ENCODE data around the gene STK38L.

The STK38L gene

GRCh38 chr12:27243804-27244688 is at the start of gene STK38L:
TSS of gene STK38L (plus strand) at chr12:27244286. CDS start at chr12:27297721, 53,435 bp downstream.
- peak; percentile 99 for DNase-seq

GRCh38 chr12:27194644-27195043 is 49.4 kb upstream of the STK38L start:
- DNase-seq: no peak

GRCh38 chr12:27198036-27198435 is 46.0 kb upstream of the STK38L start:
- DNase-seq: no peak

GRCh38 chr12:27199638-27200300 is 44.3 kb upstream of the STK38L start:
- peak; percentile 9 for DNase-seq

- no peak for DNase-seq
These were observed 42.9 kb upstream of the STK38L start for GRCh38 chr12:27201169-27201568.

- no peak for DNase-seq
These were observed 37.1 kb upstream of the STK38L start for GRCh38 chr12:27206801-27207502.

- DNase-seq: peak; percentile 58
These were observed 36.3 kb upstream of the STK38L start for GRCh38 chr12:27207615-27208413.

- DNase-seq: no peak
These were observed 35.7 kb upstream of the STK38L start for GRCh38 chr12:27208414-27208750.

- no peak for DNase-seq
These were observed 34.7 kb upstream of the STK38L start for GRCh38 chr12:27209257-27209910.

GRCh38 chr12:27210187-27210586 is 33.9 kb upstream of the STK38L start:
- DNase-seq: no peak

GRCh38 chr12:27212861-27213260 is 31.2 kb upstream of the STK38L start:
- no peak for DNase-seq

GRCh38 chr12:27213304-27213703 is 30.8 kb upstream of the STK38L start:
- no peak for DNase-seq

- DNase-seq: no peak
These were observed 30.0 kb upstream of the STK38L start for GRCh38 chr12:27213830-27214787.

GRCh38 chr12:27217590-27217989 is 26.5 kb upstream of the STK38L start:
- no peak for DNase-seq

- no peak for DNase-seq
These were observed 24.4 kb upstream of the STK38L start for GRCh38 chr12:27219693-27220054.

GRCh38 chr12:27220055-27220987 is 23.8 kb upstream of the STK38L start:
- DNase-seq: peak; percentile 24

- DNase-seq: no peak
These were observed 23.1 kb upstream of the STK38L start for GRCh38 chr12:27220988-27221345.

- DNase-seq: no peak
These were observed 22.3 kb upstream of the STK38L start for GRCh38 chr12:27221625-27222387.

GRCh38 chr12:27226407-27226929 is 17.6 kb upstream of the STK38L start:
- DNase-seq: no peak

Data from stimulated activated CD4-positive, alpha-beta T cell treated with anti-CD3 and anti-CD28 coated beads, Interleukin-15, amount 100 ng/mL, for 24 hours (primary cell).